Measurements from ENCODE around the gene TTBK1.
"Not testable (repeated sequence)": the region's sequence is repeated elsewhere in the genome, so short reads cannot be mapped to it uniquely, and the experiment has no call there.

TTBK1 gene

GRCh38 chr6:43287717-43288679, 44.7 kb downstream of the TTBK1 start:
- no peak for DNase-seq (ENCODE audit: low spot score)

GRCh38 chr6:43290339-43290904, 47.1 kb downstream of the TTBK1 start:
- no peak for DNase-seq (ENCODE audit: low spot score)

- no peak for DNase-seq (ENCODE audit: low spot score)
Observed at GRCh38 chr6:43290905-43291355, 47.6 kb downstream of the TTBK1 start.

GRCh38 chr6:43291708-43292107, 48.4 kb downstream of the TTBK1 start:
- no peak for DNase-seq (ENCODE audit: low spot score)

GRCh38 chr6:43292341-43292740, 49.1 kb downstream of the TTBK1 start:
- no peak for DNase-seq (ENCODE audit: low spot score)

- no peak for DNase-seq (ENCODE audit: low spot score)
Observed at GRCh38 chr6:43292763-43293318, 49.6 kb downstream of the TTBK1 start.

- DNase-seq (ENCODE audit: low spot score) = no peak
Observed at GRCh38 chr6:43293698-43294097, 50.4 kb downstream of the TTBK1 start.

GRCh38 chr6:43294536-43294935, 51.3 kb downstream of the TTBK1 start:
- DNase-seq (ENCODE audit: low spot score) = no peak

- DNase-seq (ENCODE audit: low spot score) = no peak
Observed at GRCh38 chr6:43295456-43295855, 52.2 kb downstream of the TTBK1 start.

- no peak for DNase-seq (ENCODE audit: low spot score)
Observed at GRCh38 chr6:43296780-43297497, 53.7 kb downstream of the TTBK1 start.

GRCh38 chr6:43297644-43298564, 54.6 kb downstream of the TTBK1 start, which contains the start of gene SLC22A7:
Gene SLC22A7, plus strand, starts transcription at chr6:43298260. Its CDS starts 99 bp downstream, at chr6:43298359.
- DNase-seq (ENCODE audit: low spot score) = no peak

GRCh38 chr6:43298565-43299337, 55.5 kb downstream of the TTBK1 start:
- DNase-seq (ENCODE audit: low spot score) = no peak

GRCh38 chr6:43299338-43300293, 56.3 kb downstream of the TTBK1 start:
- DNase-seq (ENCODE audit: low spot score) = no peak

- DNase-seq (ENCODE audit: low spot score) = no peak
Observed at GRCh38 chr6:43301081-43301870, 58.0 kb downstream of the TTBK1 start.

GRCh38 chr6:43302126-43302525, 58.8 kb downstream of the TTBK1 start:
- DNase-seq (ENCODE audit: low spot score) = no peak

GRCh38 chr6:43303006-43303405, 59.7 kb downstream of the TTBK1 start:
- not testable (repeated sequence) for DNase-seq (ENCODE audit: low spot score)

GRCh38 chr6:43303751-43304331, 60.6 kb downstream of the TTBK1 start:
- no peak for DNase-seq (ENCODE audit: low spot score)

- DNase-seq (ENCODE audit: low spot score) = no peak
Observed at GRCh38 chr6:43304361-43304760, 61.1 kb downstream of the TTBK1 start.

Measured in iPS-NIHi11 (cell line).